Subcutaneous abdominal adipose tissue (tissue), 5 donors: Measurements from ENCODE around the gene PSMG2.
"Not testable (repeated sequence)": the region's sequence is repeated elsewhere in the genome, so short reads cannot be mapped to it uniquely, and the experiment has no call there.

Experiments
- H3K27ac ChIP-seq: one replicate; pipeline ENCODE4 v1.7.0; 2013; ENCODE audit warnings: low read depth, mild to moderate bottlenecking, inconsistent platforms, low read length, moderate library complexity
- H3K27me3 ChIP-seq, 5 donors: one replicate each; pipeline ENCODE4 v1.7.0; 2013; ENCODE audit warnings: low read length in 5 of 5, inconsistent platforms in 1 of 5; ENCODE audit not compliant: control insufficient read depth in 5 of 5, insufficient read depth in 4 of 5
- H3K36me3 ChIP-seq, 5 donors: one replicate each; pipeline ENCODE4 v1.7.0; 2013; ENCODE audit warnings: low read length in 5 of 5; ENCODE audit not compliant: control insufficient read depth in 5 of 5, insufficient read depth in 5 of 5
- H3K4me1 ChIP-seq, 5 donors: one replicate each; pipeline ENCODE4 v1.7.0; 2013; ENCODE audit warnings: low read length in 5 of 5, mild to moderate bottlenecking in 3 of 5, moderate library complexity in 1 of 5; ENCODE audit not compliant: control insufficient read depth in 5 of 5, insufficient read depth in 5 of 5
- H3K4me3 ChIP-seq, 5 donors: one replicate each; pipeline ENCODE4 v1.7.0; 2013; ENCODE audit warnings: low read length in 5 of 5, low read depth in 1 of 5
- H3K9ac ChIP-seq, 5 donors: one replicate each; pipeline ENCODE4 v1.7.0; 2013; ENCODE audit warnings: low read length in 5 of 5, mild to moderate bottlenecking in 4 of 5, moderate library complexity in 3 of 5
- H3K9me3 ChIP-seq, 5 donors: one replicate each; pipeline ENCODE4 v1.7.0; 2013; ENCODE audit warnings: low read length in 5 of 5; ENCODE audit not compliant: control insufficient read depth in 5 of 5
- donor health status: healthy.
- donor health status: healthy.
- donor health status: healthy.
- donor health status: healthy.
- donor health status: healthy.

The PSMG2 gene

GRCh38 chr18:12758566-12758965, 55.7 kb downstream of the PSMG2 start:
- not testable (repeated sequence) for H3K4me3 ChIP-seq, H3K27me3 ChIP-seq, H3K9ac ChIP-seq, H3K9me3 ChIP-seq, H3K36me3 ChIP-seq, H3K4me1 ChIP-seq, H3K27ac ChIP-seq

- H3K4me1 ChIP-seq: no peaks in the 10 kb centered on the region
Measured at GRCh38 chr18:12765126-12765525, 62.3 kb downstream of the PSMG2 start.

GRCh38 chr18:12765586-12765985, 62.7 kb downstream of the PSMG2 start:
- Histone ChIP-seq H3K4me3 (no peak overlapping the region), H3K36me3 (no peaks in the 10 kb centered on the region), H3K4me1 (no peaks in the 10 kb centered on the region), H3K27ac (no peak overlapping the region), H3K27me3 (peaks cover 0 to 9% (median 4%) of the 10 kb centered on the region in 5 donors), H3K9ac (no peak overlapping the region), H3K9me3 (no peaks in the 10 kb centered on the region)

More at GRCh38 chr18:12765126-12765525, 62.3 kb downstream of the PSMG2 start:
- Histone ChIP-seq H3K9ac (no peak overlapping the region), H3K36me3 (no peaks in the 10 kb centered on the region), H3K9me3 (no peaks in the 10 kb centered on the region), H3K27ac (no peak overlapping the region), H3K27me3 (peaks cover 0 to 9% (median 4%) of the 10 kb centered on the region in 5 donors), H3K4me3 (no peak overlapping the region)

- no peak overlapping the region for H3K9ac ChIP-seq
- no peak overlapping the region for H3K4me3 ChIP-seq
- peaks cover 0 to 9% (median 4%) of the 10 kb centered on the region in 5 donors for H3K27me3 ChIP-seq
- no peaks in the 10 kb centered on the region for H3K9me3 ChIP-seq
- no peaks in the 10 kb centered on the region for H3K4me1 ChIP-seq
- no peaks in the 10 kb centered on the region for H3K36me3 ChIP-seq
- H3K27ac ChIP-seq: no peak overlapping the region
Measured at GRCh38 chr18:12766986-12767433, 64.2 kb downstream of the PSMG2 start.

- no peak overlapping the region for H3K27ac ChIP-seq
- no peak overlapping the region for H3K4me3 ChIP-seq
- no peaks in the 10 kb centered on the region for H3K36me3 ChIP-seq
- H3K4me1 ChIP-seq: no peaks in the 10 kb centered on the region
- H3K9ac ChIP-seq: no peak overlapping the region
- peaks cover 0 to 9% (median 4%) of the 10 kb centered on the region in 5 donors for H3K27me3 ChIP-seq
- H3K9me3 ChIP-seq: no peaks in the 10 kb centered on the region
Measured at GRCh38 chr18:12767580-12768155, 64.8 kb downstream of the PSMG2 start.

GRCh38 chr18:12768625-12769024, 65.8 kb downstream of the PSMG2 start:
- Histone ChIP-seq H3K36me3 (no peaks in the 10 kb centered on the region), H3K4me3 (no peak overlapping the region), H3K27me3 (peaks cover 0 to 9% (median 4%) of the 10 kb centered on the region in 5 donors), H3K27ac (no peak overlapping the region), H3K9me3 (no peaks in the 10 kb centered on the region), H3K4me1 (no peaks in the 10 kb centered on the region), H3K9ac (no peak overlapping the region)

- Histone ChIP-seq H3K4me3 (no peak overlapping the region), H3K4me1 (no peaks in the 10 kb centered on the region), H3K27me3 (peaks cover 0 to 9% (median 4%) of the 10 kb centered on the region in 5 donors), H3K9me3 (no peaks in the 10 kb centered on the region), H3K36me3 (no peaks in the 10 kb centered on the region), H3K9ac (no peak overlapping the region), H3K27ac (no peak overlapping the region)
Measured at GRCh38 chr18:12769136-12769535, 66.3 kb downstream of the PSMG2 start.

- H3K27me3 ChIP-seq: peaks cover 0 to 9% (median 4%) of the 10 kb centered on the region in 5 donors
- no peak overlapping the region for H3K9ac ChIP-seq
- H3K9me3 ChIP-seq: no peaks in the 10 kb centered on the region
- H3K27ac ChIP-seq: no peak overlapping the region
- H3K4me3 ChIP-seq: no peak overlapping the region
- H3K4me1 ChIP-seq: no peaks in the 10 kb centered on the region
- H3K36me3 ChIP-seq: no peaks in the 10 kb centered on the region
Measured at GRCh38 chr18:12769644-12770440, 67.0 kb downstream of the PSMG2 start.

GRCh38 chr18:12770469-12771219, 67.8 kb downstream of the PSMG2 start:
- H3K4me1 ChIP-seq: no peaks in the 10 kb centered on the region
- no peaks in the 10 kb centered on the region for H3K9me3 ChIP-seq
- H3K4me3 ChIP-seq: no peak overlapping the region
- no peak overlapping the region for H3K9ac ChIP-seq
- peaks cover 0 to 9% (median 4%) of the 10 kb centered on the region in 5 donors for H3K27me3 ChIP-seq
- H3K36me3 ChIP-seq: no peaks in the 10 kb centered on the region
- no peak overlapping the region for H3K27ac ChIP-seq

- H3K36me3 ChIP-seq: no peaks in the 10 kb centered on the region
Measured at GRCh38 chr18:12772111-12772510, 69.3 kb downstream of the PSMG2 start.

More at GRCh38 chr18:12772111-12772510, 69.3 kb downstream of the PSMG2 start:
- Histone ChIP-seq H3K9ac (no peak overlapping the region), H3K9me3 (peaks cover 0 to 3% (median 0%) of the 10 kb centered on the region in 5 donors), H3K27ac (no peak overlapping the region), H3K4me1 (no peaks in the 10 kb centered on the region), H3K27me3 (peaks cover 0 to 8% (median 2%) of the 10 kb centered on the region in 5 donors), H3K4me3 (no peak overlapping the region)
